ENCODE results near the gene DACH1.

- TF ChIP-seq SIN3A (conservative IDR thresholded peaks at IDR 0.05 in 1 of 2, IDR thresholded peaks at IDR 0.05 in 1 of 2; ENCODE audit: low read depth in 1 of 2, low read length in 2 of 2), result no peak
- TF ChIP-seq, protein P1, sequence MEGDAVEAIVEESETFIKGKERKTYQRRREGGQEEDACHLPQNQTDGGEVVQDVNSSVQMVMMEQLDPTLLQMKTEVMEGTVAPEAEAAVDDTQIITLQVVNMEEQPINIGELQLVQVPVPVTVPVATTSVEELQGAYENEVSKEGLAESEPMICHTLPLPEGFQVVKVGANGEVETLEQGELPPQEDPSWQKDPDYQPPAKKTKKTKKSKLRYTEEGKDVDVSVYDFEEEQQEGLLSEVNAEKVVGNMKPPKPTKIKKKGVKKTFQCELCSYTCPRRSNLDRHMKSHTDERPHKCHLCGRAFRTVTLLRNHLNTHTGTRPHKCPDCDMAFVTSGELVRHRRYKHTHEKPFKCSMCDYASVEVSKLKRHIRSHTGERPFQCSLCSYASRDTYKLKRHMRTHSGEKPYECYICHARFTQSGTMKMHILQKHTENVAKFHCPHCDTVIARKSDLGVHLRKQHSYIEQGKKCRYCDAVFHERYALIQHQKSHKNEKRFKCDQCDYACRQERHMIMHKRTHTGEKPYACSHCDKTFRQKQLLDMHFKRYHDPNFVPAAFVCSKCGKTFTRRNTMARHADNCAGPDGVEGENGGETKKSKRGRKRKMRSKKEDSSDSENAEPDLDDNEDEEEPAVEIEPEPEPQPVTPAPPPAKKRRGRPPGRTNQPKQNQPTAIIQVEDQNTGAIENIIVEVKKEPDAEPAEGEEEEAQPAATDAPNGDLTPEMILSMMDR (IDR thresholded peaks at IDR 0.05; ENCODE audit: control extremely low read depth in 1 of 3, insufficient read depth in 1 of 3, low read depth in 1 of 3, low read length in 3 of 3), result no peak
- no peak for TF ChIP-seq EZH2 (IDR thresholded peaks at IDR 0.05; ENCODE audit: low read depth, low read length, severe bottlenecking)
- TF ChIP-seq KDM1A (IDR thresholded peaks at IDR 0.05; ENCODE audit: borderline replicate concordance, low read length), result no peak
- TF ChIP-seq POLR2AphosphoS5 (IDR thresholded peaks at IDR 0.05; ENCODE audit: low read depth, low read length), result no peak
- TF ChIP-seq TBP (IDR thresholded peaks at IDR 0.05; ENCODE audit: low read depth, low read length), result no peak
- no peak for TF ChIP-seq TCF12 (IDR thresholded peaks at IDR 0.05; ENCODE audit: low read depth, low read length)
- TF ChIP-seq POLR2A (IDR thresholded peaks at IDR 0.05; ENCODE audit: control extremely low read depth in 1 of 2, low read depth in 2 of 2, low read length in 2 of 2), result no peak
- no peak for TF ChIP-seq SP2 (IDR thresholded peaks at IDR 0.05; ENCODE audit: low read length)
Observed at GRCh38 chr13:71806886-71807285, 60.1 kb downstream of the DACH1 start.

Data from H1 (cell line).